KOPT-K1 (cell line): ENCODE measurements around the gene COL4A6.

Source experiments
- H3K27ac ChIP-seq: fragments of 200-600 bp; sonication (generic); 2 replicates; pipeline ENCODE4 v1.5.1; 2016; ENCODE audit warnings: antibody characterized with exemption, mild to moderate bottlenecking, low read depth, low read length; ENCODE audit not compliant: poor library complexity, severe bottlenecking
- H3K36me3 ChIP-seq: fragments of 200-600 bp; sonication (generic); 2 replicates; pipeline ENCODE4 v1.5.1; 2017; ENCODE audit warnings: antibody characterized with exemption, mild to moderate bottlenecking, low read length, moderate library complexity; ENCODE audit not compliant: insufficient read depth
- H3K9me3 ChIP-seq: fragments of 200-600 bp; sonication (generic); 2 replicates; pipeline ENCODE4 v1.5.1; 2017; ENCODE audit warnings: antibody characterized with exemption, low read length, mild to moderate bottlenecking; ENCODE audit not compliant: insufficient read depth, poor library complexity, severe bottlenecking

Gene COL4A6

GRCh38 chrX:108199041-108199440, 239.2 kb downstream of the COL4A6 start:
- Histone ChIP-seq H3K27ac (no peak overlapping the region), H3K9me3 (no peaks in the 10 kb centered on the region), H3K36me3 (no peaks in the 10 kb centered on the region)

- H3K36me3 ChIP-seq: no peaks in the 10 kb centered on the region
- H3K27ac ChIP-seq: no peak overlapping the region
- H3K9me3 ChIP-seq: no peaks in the 10 kb centered on the region
Observed at GRCh38 chrX:108198420-108198819, 239.8 kb downstream of the COL4A6 start.

- H3K9me3 ChIP-seq: no peaks in the 10 kb centered on the region
- no peaks in the 10 kb centered on the region for H3K36me3 ChIP-seq
- H3K27ac ChIP-seq: no peak overlapping the region
Observed at GRCh38 chrX:108186811-108187210, 251.4 kb downstream of the COL4A6 start.

GRCh38 chrX:108178143-108178498, 260.1 kb downstream of the COL4A6 start:
- Histone ChIP-seq H3K9me3 (no peaks in the 10 kb centered on the region), H3K27ac (no peak overlapping the region), H3K36me3 (no peaks in the 10 kb centered on the region)

GRCh38 chrX:108177351-108178142, 260.7 kb downstream of the COL4A6 start:
- no peaks in the 10 kb centered on the region for H3K9me3 ChIP-seq
- H3K36me3 ChIP-seq: no peaks in the 10 kb centered on the region
- no peak overlapping the region for H3K27ac ChIP-seq

GRCh38 chrX:108173874-108174273, 264.3 kb downstream of the COL4A6 start:
- H3K36me3 ChIP-seq: no peaks in the 10 kb centered on the region
- H3K9me3 ChIP-seq: no peaks in the 10 kb centered on the region
- H3K27ac ChIP-seq: no peak overlapping the region

GRCh38 chrX:108171671-108172070, 266.6 kb downstream of the COL4A6 start:
- no peaks in the 10 kb centered on the region for H3K9me3 ChIP-seq
- no peaks in the 10 kb centered on the region for H3K36me3 ChIP-seq
- H3K27ac ChIP-seq: no peak overlapping the region

GRCh38 chrX:108169768-108170167, 268.5 kb downstream of the COL4A6 start:
- no peaks in the 10 kb centered on the region for H3K36me3 ChIP-seq
- H3K9me3 ChIP-seq: no peaks in the 10 kb centered on the region
- no peak overlapping the region for H3K27ac ChIP-seq

GRCh38 chrX:108168961-108169740, 269.1 kb downstream of the COL4A6 start:
- Histone ChIP-seq H3K36me3 (no peaks in the 10 kb centered on the region), H3K27ac (no peak overlapping the region), H3K9me3 (no peaks in the 10 kb centered on the region)

- no peak overlapping the region for H3K27ac ChIP-seq
- no peaks in the 10 kb centered on the region for H3K36me3 ChIP-seq
- no peaks in the 10 kb centered on the region for H3K9me3 ChIP-seq
Observed at GRCh38 chrX:108167211-108167872, 270.9 kb downstream of the COL4A6 start.

GRCh38 chrX:108165383-108166111, 272.7 kb downstream of the COL4A6 start:
- H3K9me3 ChIP-seq: no peaks in the 10 kb centered on the region
- no peaks in the 10 kb centered on the region for H3K36me3 ChIP-seq
- no peak overlapping the region for H3K27ac ChIP-seq

GRCh38 chrX:108163333-108164082, 274.7 kb downstream of the COL4A6 start:
- Histone ChIP-seq H3K9me3 (no peaks in the 10 kb centered on the region), H3K27ac (no peak overlapping the region), H3K36me3 (no peaks in the 10 kb centered on the region)

- no peak overlapping the region for H3K27ac ChIP-seq
- no peaks in the 10 kb centered on the region for H3K9me3 ChIP-seq
- H3K36me3 ChIP-seq: no peaks in the 10 kb centered on the region
Observed at GRCh38 chrX:108162265-108162664, 276.0 kb downstream of the COL4A6 start.

- Histone ChIP-seq H3K27ac (no peak overlapping the region), H3K36me3 (no peaks in the 10 kb centered on the region), H3K9me3 (no peaks in the 10 kb centered on the region)
Observed at GRCh38 chrX:108160309-108160708, 277.9 kb downstream of the COL4A6 start.
